Activated CD4-positive, alpha-beta T cell treated with anti-CD3 and anti-CD28 coated beads, Interleukin-2, Interleukin-6, amounts not matched to agents 100 ng/mL and 50 ng/mL, durations not matched to agents 16 hours and 8 hours (primary cell): ENCODE measurements around the gene RREB1.

Source experiments
- DNase-seq: peaks from one replicate; pipeline ENCODE4 v3.0.0-alpha.2; 2020

The RREB1 gene

DNA sequence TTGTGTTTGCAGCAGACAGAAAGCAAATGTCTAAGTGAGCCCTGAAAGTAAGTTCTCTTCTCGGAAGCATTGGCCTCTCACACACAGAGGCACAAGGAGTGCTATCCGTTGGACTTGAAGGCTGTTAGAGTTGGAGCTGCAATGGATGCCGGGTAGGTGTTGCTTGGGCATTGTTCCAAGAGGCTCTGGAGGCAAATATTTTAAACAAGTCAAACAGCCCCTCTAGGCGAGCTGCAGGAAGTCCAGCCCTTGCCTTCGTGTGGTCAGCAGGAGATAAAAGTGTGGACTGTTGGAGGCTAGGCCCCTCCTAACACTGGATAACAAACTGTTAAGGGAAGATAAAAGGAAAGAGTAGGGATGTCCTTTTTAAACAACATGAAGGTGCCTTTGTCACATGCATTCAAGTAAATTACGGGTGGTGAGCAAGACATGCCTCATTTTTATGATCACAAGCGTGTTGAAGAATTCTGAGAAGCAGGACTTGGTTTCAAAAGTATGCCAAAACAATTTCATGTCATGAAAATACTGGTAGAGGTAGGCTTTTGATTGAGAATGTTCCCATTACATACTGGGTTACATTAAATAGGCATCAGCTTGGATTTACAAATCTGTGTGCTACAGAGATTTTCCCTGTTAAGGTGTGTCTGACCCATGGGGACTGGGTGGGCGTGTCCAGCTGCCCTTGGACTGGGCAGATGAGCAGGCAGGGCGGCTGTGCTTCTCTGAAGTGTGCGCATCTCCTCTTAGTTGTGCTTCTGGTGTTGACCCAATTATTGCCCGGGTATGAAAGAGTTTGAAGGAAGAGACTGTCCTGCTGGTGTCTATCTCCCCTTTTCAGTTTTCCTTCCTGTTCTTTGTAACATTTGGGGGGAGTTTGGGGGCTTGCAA is 57.5 kb downstream of the RREB1 start:
- DNase-seq = no peak

DNA sequence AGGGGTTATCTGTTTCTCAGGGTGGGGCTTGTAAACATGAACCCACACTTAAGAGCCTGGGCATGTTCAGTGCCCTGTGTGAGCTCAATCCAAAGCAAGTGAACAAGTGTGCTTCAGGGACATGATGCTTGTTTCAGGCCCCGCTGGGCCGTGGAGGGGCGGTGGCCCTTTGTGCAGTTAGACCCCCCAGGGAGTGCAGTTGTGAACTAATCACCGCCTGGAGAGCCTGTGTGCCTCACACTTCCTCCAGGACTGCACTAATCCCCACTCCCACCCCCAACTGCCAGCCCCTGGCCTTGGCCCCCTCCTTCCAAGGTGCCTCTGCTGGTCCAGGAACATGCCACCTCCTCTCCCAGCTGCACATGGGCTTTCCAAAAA is 58.1 kb downstream of the RREB1 start:
- DNase-seq = no peak

DNA sequence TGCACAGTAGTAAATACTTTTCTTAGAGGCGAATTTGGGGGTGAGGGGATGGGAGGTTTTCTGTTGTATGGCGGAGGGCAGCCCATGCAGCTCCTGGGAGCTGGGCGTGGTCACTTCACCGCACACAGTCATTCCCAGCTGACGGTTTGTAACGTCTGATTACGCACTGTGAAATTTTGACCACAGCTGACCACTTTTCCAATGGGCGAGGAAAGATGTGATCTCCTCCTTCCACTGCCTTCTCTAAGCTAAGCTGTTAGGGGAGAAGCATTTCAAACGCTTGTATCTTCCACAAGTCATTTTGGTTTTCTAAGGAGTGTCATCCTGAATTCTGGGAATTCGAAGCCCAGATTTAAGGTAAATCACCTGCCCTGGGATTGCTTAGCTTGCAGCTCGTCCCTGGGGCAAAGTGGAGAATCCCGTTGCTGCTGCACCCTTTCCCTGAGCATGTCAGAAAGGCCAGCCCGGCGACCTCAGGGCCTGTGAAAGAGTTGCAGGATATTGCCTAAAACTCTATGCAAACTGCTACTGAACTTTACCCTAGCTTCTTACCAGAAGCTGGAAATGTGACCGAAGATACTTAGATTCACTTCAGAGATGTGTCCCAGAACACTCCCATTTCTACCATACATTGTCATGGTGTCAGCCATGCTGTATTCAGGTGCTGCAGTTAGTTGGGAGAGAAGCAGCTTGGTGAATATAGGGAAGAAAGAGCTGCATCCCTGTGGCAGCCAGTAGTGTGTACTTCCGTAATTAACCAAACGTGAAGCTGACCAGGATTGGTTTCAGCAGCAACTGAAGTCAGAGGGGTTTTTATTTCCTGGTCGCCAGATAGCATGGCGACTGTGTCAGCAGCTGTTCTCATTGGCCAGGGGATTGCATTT is 58.9 kb downstream of the RREB1 start:
- DNase-seq = no peak

GRCh38 chr6:7169296-7169721 is 61.5 kb downstream of the RREB1 start:
- DNase-seq = no peak

DNA sequence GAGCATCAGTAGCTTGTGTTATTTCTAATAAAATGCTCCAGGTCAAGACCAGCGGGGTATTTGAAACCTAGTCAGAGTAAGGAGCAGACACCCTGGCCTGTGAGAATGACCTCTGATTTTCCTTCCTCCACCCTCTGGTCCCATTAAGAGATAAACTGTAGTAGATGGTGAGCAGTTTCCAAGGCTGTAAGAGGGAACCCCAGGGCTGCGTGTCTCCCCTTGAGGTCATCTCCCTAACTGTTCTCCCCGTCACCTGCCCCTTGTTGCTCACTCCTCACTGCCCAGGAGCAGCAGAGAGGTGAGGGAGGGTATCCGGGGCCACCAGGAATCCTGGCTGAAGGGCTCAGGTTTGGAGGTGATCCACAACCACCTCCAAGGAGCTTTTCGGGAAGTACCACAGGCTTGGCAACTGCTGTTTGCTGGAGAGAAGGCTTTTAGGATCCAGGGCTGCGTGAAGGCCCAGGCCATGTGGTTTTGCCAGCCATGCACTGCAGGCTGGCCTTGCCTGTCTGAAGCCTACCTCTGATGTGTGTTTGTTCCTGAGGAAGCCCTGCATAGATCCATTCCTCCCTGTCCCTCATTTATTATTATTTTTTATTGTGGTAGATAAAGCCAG is 62.5 kb downstream of the RREB1 start:
- DNase-seq = no peak

DNA sequence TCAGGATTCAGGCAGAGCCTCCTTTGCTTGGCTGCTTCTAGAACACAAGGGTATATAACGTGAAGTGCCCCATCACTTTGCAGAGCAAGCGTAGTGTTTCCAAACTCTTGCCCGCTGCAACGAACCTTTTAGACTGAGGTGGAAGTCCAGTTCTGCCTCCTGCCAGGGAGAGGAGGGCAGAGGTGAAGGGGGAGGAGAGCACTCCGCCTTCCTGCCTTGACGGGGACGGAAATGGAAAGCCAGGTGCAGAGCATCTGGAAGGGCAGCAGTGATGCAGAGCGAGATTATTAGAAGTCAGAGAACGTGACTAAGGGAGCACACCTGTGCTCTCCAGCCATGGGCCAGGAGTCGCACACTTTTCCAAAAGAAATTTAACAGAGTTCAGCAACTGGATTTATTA is 63.4 kb downstream of the RREB1 start:
- no peak for DNase-seq

DNA sequence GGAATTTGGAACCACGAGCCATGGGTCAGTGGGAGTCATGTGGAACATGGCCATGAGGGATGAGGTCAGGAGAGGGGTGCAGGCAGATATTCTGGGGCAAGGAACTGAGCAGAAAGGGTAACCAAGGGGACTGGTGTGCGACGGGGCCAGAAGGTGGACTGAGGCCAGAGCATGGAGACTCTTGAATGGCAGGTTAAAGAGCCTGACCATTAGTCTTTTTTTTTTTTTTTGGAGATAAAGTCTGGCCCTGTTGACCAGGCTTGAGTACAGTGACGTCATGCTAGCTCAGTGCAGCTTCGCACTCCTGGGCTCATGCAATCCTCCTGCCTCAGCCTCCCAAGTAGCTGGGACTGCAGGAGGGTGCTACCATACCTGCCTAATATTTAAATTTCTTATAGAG is 64.0 kb downstream of the RREB1 start:
- DNase-seq = no peak

DNA sequence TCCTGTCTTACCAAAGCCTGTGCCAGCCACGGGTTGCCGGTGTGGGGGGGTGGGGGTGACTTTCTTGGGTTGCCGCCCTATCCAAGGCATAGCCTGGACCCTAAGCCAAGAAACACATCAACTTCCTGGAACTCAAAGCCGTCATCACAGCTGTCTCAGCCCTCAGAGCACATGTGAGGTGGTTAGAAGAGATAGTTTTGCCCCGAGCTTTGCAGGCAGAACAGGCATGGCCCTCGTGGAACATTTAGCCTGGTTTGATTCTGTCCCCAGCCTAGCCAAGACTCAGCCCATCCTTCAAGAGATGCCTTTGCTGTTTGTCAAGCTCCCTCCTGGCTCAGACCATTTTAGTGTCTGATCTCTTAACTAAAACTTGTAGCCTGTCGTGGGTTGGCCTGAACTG is 64.9 kb downstream of the RREB1 start:
- no peak for DNase-seq

DNA sequence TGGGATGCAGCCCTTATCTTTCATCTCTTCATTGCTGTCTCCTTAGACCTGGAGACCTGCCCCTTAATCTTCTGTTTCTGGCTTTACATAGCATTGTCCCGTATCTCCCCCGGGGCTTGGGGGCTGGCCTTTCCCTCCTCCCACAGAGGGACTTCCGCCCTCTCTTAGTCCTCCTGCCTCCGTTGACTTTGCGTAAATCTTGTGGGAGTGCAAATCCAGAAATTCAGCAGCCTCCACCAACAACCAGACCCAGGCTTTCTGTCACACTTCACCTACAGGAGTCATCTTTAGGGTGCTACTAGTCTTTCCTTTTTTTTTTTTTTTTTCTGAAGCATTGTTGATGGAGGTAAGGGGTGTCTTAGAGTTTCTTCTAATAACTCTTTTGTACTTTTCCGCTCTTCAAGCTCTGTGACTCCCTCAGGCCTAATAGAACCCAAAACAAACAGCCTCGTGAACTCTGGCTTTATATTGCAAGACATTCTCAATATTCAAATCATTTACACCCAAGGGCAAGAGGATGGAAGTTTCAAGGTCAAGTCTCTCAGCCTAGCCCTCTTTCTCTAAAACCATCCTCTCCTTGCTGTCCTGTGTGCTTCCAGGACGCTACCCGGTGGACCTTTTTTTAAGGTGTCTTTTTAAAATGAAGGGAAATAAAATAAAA is 66.2 kb downstream of the RREB1 start:
- no peak for DNase-seq

GRCh38 chr6:7175462-7175861 is 67.7 kb downstream of the RREB1 start:
- DNase-seq = no peak

DNA sequence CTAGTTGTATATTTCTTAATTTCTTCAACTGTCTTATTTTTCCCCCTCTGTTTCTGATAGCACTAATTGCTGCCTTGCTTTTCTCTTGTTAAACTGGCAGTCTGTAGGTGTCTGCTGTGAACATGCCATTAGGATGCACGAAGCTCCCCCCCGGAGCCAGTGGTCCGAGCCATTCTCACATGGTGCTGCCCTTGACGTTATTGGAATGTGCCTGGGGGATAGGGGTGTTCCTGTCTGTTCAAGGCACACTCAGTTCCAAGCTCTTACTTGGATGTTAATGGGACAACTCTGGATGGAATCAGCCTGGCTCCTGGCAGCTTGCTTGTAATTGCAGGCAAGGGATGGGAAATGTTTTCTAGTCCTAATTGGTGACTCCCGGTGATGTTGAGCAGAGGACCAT is 68.4 kb downstream of the RREB1 start:
- no peak for DNase-seq

DNA sequence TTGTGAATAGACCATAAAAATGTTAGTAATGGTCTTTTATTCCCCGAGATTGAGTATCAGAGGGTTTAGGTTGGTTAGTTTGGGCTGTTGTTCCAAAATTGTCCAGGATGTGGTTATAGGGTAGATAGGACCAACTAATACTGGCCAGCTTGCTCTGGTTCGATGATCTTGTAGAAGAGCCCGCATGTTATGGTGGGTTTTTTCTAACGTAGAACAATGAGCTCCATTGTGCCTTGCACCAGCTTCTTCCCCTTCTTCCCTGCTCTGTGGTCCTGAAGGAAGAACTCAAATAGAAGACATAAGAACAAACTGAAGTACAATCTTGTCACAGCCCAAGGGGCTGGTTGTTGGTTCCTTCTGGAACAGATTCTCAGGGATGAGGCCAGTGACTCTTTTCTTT is 70.5 kb downstream of the RREB1 start:
- no peak for DNase-seq

- no peak for DNase-seq
These were observed 73.0 kb downstream of the RREB1 start for GRCh38 chr6:7180751-7181150.

GRCh38 chr6:7183707-7184106 is 75.9 kb downstream of the RREB1 start:
- DNase-seq = no peak

- DNase-seq = no peak
These were observed 76.7 kb downstream of the RREB1 start for GRCh38 chr6:7184502-7184901.

DNA sequence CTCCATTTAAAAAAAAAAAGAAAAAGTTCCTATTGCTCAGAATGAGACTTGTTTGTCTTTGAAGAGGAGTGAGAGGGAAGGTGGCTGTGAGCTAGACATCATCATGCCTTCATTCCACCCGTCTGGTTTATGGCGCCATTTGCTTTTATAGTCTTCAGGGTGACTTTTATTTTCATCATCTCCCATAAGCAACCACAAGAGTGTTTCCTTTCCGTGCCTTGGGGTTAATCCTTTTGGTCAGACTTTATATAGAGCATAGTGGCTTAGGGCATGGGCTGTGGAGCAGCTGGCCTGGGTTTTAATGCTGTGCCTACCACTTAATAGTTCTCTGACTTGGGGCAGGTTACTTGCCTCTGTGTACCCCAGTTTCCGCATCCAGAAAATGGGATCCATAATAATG is 77.8 kb downstream of the RREB1 start:
- no peak for DNase-seq

DNA sequence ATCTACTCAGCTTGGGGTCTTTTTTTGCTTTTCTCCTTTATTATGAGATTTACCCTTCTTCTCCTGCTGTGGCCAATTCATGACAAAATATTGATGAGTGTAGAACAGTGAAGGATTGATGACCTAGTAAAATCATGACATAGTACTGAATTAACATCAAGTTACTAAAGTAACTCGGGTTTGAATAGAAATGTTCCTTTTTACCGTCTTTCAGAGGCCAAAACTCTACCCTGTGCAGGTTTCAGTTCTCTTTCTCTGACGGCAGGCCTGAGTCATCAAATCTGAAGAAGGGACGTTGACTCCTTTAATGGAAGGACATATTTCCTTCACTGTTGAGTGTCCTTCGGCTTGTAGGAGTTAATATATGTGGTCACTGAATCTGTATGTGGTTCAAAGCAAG is 80.7 kb downstream of the RREB1 start:
- DNase-seq = peak; percentile 20

- DNase-seq = no peak
These were observed 81.5 kb downstream of the RREB1 start for GRCh38 chr6:7189101-7189758.

DNA sequence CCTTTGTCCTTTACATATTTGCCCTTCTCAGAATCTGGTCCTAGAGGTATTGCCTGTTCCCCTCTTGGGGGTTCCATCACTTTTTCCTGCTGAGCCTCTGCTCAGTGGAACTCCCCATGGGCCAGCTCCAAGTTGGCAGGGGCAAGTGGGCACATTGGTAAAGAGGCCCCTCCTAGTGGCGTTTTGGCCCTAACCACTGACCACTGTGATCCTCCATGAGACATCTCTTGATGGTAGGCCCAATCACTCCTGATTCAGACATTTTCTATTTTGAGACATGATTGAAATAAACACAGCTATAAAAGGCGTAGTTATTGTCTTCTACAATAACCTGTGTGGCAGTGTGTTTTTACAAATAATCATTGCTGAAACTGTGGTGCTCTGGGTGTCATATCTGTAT is 83.0 kb downstream of the RREB1 start:
- DNase-seq = no peak

DNA sequence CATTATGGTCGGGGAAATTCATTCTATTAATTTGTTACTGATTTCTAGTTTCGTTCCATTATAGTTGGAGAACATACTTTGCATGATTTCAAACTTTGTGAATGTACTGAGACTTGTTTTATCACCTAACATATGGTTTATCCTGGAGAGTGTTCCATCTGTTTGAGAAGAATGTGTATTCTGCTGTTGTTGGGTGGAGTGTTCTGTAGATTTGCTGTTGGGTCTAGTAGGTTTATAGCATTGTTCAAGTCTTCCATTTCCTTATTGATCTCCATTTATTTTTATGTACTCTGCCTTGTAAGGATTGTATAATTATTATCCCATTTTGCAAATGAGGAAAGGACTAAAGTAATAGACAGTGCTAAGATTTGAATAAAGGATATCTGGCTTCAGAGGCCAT is 85.4 kb downstream of the RREB1 start:
- no peak for DNase-seq

GRCh38 chr6:7194657-7195056 is 86.9 kb downstream of the RREB1 start:
- no peak for DNase-seq

- no peak for DNase-seq
These were observed 87.7 kb downstream of the RREB1 start for GRCh38 chr6:7195339-7196018.
